Trophoblast cell (in vitro differentiated cells and primary cell): ENCODE measurements around the gene SPRYD3.

Experiments
- DNase-seq, 2 donors: peaks; one replicate each; pipeline ENCODE4 v3.0.0-alpha.2; 2016
- H2AFZ ChIP-seq: 2 replicates; pipeline ENCODE4 v1.6.1; 2013; ENCODE audit warnings: low read length, moderate library complexity, mild to moderate bottlenecking; ENCODE audit not compliant: insufficient read depth, poor library complexity
- H2AK5ac ChIP-seq: 2 replicates; pipeline ENCODE4 v1.6.1; 2013; ENCODE audit warnings: mild to moderate bottlenecking, low read length
- H2BK120ac ChIP-seq: 2 replicates; pipeline ENCODE4 v1.6.1; 2013; ENCODE audit warnings: low read length, mild to moderate bottlenecking, moderate library complexity; ENCODE audit not compliant: insufficient read depth, poor library complexity
- H2BK12ac ChIP-seq: 2 replicates; pipeline ENCODE4 v1.6.1; 2013; ENCODE audit warnings: mild to moderate bottlenecking, low read length, moderate library complexity
- H2BK5ac ChIP-seq: 2 replicates; pipeline ENCODE4 v1.6.1; 2013; ENCODE audit warnings: low read length, low read depth, moderate library complexity, mild to moderate bottlenecking; ENCODE audit not compliant: poor library complexity
- H3K14ac ChIP-seq: 2 replicates; pipeline ENCODE4 v1.6.1; 2013; ENCODE audit warnings: mild to moderate bottlenecking, low read length
- H3K18ac ChIP-seq: 2 replicates; pipeline ENCODE4 v1.6.1; 2013; ENCODE audit warnings: mild to moderate bottlenecking, low read length
- H3K23ac ChIP-seq: 2 replicates; pipeline ENCODE4 v1.6.1; 2013; ENCODE audit warnings: low read length
- H3K27ac ChIP-seq: 2 replicates; pipeline ENCODE4 v1.5.1; 2013; ENCODE audit warnings: low read depth, mild to moderate bottlenecking, inconsistent platforms, low read length, moderate library complexity
- H3K27me3 ChIP-seq: 2 replicates; pipeline ENCODE4 v1.6.1; 2013; ENCODE audit warnings: inconsistent platforms, mild to moderate bottlenecking, low read length, moderate library complexity; ENCODE audit not compliant: insufficient read depth
- H3K36me3 ChIP-seq, 2 experiments: 1 replicate in 1 of 2; 2 replicates in 1 of 2; pipeline ENCODE4 v1.6.1; 2013; ENCODE audit warnings: low read length in 2 of 2, mild to moderate bottlenecking in 2 of 2, moderate library complexity in 1 of 2; ENCODE audit not compliant: insufficient read depth in 2 of 2, control insufficient read depth in 1 of 2
- H3K4ac ChIP-seq: 2 replicates; pipeline ENCODE4 v1.6.1; 2013; ENCODE audit warnings: low read depth, mild to moderate bottlenecking, low read length, moderate library complexity
- H3K4me1 ChIP-seq, 2 experiments: 1 replicate in 1 of 2; 2 replicates in 1 of 2; pipeline ENCODE4 v1.6.1; 2013; ENCODE audit warnings: low read length in 2 of 2, mild to moderate bottlenecking in 2 of 2, moderate library complexity in 1 of 2; ENCODE audit not compliant: insufficient read depth in 2 of 2, control insufficient read depth in 1 of 2
- H3K4me2 ChIP-seq: 2 replicates; pipeline ENCODE4 v1.6.1; 2013; ENCODE audit warnings: inconsistent platforms, mild to moderate bottlenecking, low read length, moderate library complexity
- H3K4me3 ChIP-seq: 2 replicates; pipeline ENCODE4 v1.5.1; 2013; ENCODE audit warnings: mild to moderate bottlenecking, low read depth, low read length, inconsistent platforms
- H3K79me1 ChIP-seq: one replicate; pipeline ENCODE4 v1.6.1; 2013; ENCODE audit warnings: low read length
- H3K79me2 ChIP-seq: 2 replicates; pipeline ENCODE4 v1.6.1; 2013; ENCODE audit warnings: low read length, mild to moderate bottlenecking; ENCODE audit not compliant: control insufficient read depth, insufficient read depth, poor library complexity
- H3K9ac ChIP-seq: 2 replicates; pipeline ENCODE4 v1.6.1; 2013; ENCODE audit warnings: mild to moderate bottlenecking, low read length
- H3K9me3 ChIP-seq: 2 replicates; pipeline ENCODE4 v1.6.1; 2013; ENCODE audit warnings: low read depth, mild to moderate bottlenecking, control low read depth, inconsistent platforms, low read length; ENCODE audit not compliant: insufficient read depth
- H4K12ac ChIP-seq: 2 replicates; pipeline ENCODE4 v1.6.1; 2013; ENCODE audit warnings: low read depth, mild to moderate bottlenecking, low read length, moderate library complexity
- H4K8ac ChIP-seq: 2 replicates; pipeline ENCODE4 v1.6.1; 2013; ENCODE audit warnings: low read depth, mild to moderate bottlenecking, low read length, moderate library complexity
- H4K91ac ChIP-seq: one replicate; pipeline ENCODE4 v1.6.1; 2013; ENCODE audit warnings: low read depth, mild to moderate bottlenecking, low read length, moderate library complexity
- WGBS: extraction: QIAGEN DNeasy Blood & Tissue Kit; methylation state at CpG from one replicate; pipeline ENCODE4 v1.1.7; 2013; ENCODE audit warnings: missing lambda C conversion rate; ENCODE audit not compliant: insufficient read length, insufficient coverage; ENCODE audit errors: extremely low coverage; 5-methylcytosine and 5-hydroxymethylcytosine counted together

SPRYD3 gene

DNA sequence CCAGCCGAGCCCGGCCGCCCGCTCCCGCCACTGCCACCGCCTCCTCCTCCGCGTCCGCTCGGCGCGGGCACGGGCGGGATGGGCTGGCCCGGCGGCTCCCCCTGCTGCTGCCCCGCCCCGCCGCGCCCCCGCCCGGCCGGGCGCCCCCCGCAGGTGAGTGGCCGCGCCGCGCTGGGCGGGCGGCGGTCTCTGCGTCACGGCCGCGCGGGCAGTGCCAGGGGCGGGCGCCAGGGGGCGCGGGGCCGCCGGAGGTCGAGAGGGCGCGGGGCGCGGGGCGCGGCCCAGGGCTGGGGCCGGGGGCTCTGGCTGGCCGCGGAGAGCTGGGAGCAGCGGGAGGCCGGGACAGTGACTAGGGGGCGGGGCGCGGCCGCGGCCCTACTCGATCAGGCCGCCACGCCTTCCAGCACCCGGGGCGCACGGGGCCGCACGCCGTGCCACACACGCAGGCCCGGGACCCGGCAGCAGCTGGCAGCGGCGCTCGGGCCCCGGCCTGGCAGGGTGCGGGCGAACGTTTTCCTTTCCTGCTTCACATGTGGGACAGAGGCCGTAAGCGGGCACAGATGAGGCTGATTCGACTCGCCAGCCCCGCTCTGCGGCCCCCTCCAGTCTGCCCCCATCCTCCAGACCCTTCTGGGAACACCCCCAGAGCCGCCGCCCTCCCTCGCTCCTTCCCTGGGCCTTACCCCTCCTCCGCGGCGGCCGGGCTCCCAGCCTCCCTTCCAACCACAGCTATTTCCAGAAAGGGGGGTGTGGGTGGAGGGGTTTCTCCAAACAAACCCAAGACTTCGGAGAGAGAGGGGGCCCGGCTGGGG lies 31.8 kb downstream of the SPRYD3 start:
- DNase-seq, result peak; percentile 19 to 68
- Histone ChIP-seq H2BK5ac (no peak overlapping the region), H3K4ac (no peak overlapping the region), H2BK120ac (peak overlapping the region; percentile 26), H2BK12ac (peak overlapping the region; percentile 44), H3K9me3 (no peaks in the 10 kb centered on the region), H3K18ac (peak overlapping the region; percentile 4), H3K23ac (no peak overlapping the region), H4K12ac (peak overlapping the region; percentile 68), H3K14ac (peak overlapping the region; percentile 23), H3K4me3 (peak overlapping the region; percentile 61), H4K91ac (peak overlapping the region; percentile 49), H2AFZ (peak overlapping the region; percentile 15), H4K8ac (peak overlapping the region; percentile 23), H3K9ac (no peak overlapping the region), H3K27me3 (no peaks in the 10 kb centered on the region), H3K79me1 (peaks cover 22% of the 10 kb centered on the region), H2AK5ac (no peak overlapping the region), H3K36me3 (peaks cover 0 to 2% of the 10 kb centered on the region in 2 experiments), H3K27ac (peak overlapping the region; percentile 65), H3K79me2 (peaks cover 5% of the 10 kb centered on the region), H3K4me1 (peaks cover 51 to 67% of the 10 kb centered on the region in 2 experiments), H3K4me2 (peak overlapping the region; percentile 73)
- WGBS, result no CpG with 5 or more reads among the region's 94 CpGs

DNA sequence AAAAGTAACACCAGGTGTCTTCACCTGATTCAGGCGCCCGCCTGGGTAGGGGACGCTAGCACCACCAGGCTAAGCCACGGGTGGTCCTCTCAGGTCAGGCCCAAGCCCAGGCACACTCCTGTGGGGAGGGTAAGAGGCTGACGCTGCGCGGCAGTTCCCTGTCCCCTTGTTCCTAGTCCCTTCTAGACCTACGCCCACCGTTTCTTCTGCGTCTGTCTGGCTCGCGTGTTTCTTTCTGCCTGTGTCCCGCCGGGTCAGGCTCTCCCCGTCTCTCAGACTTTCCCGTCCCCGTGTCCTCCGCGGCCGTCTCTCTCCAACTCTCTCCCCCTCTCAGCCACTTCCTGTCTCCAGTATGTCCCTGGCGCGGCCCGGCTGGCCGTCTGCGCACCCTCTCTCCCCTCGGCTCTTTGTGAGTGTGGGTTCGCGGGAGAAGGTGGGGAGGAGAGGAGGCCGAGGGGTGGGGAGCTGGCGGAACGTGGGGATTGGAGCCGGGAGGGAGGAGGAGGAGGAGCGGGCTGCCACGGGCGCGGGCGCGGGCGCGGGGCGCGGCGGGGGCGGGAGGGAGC lies 32.5 kb downstream of the SPRYD3 start:
- H4K12ac ChIP-seq, result peak overlapping the region; percentile 23
- peak in 1 of 2 donors; percentile 58 for DNase-seq
- H2BK5ac ChIP-seq, result peak overlapping the region; percentile 15
- H4K8ac ChIP-seq, result peak overlapping the region; percentile 64
- no CpG with 5 or more reads among the region's 44 CpGs for WGBS
- H3K14ac ChIP-seq, result peak overlapping the region; percentile 81
- H3K36me3 ChIP-seq, result peaks cover 0 to 2% of the 10 kb centered on the region in 2 experiments
- peak overlapping the region; percentile 80 for H3K4me3 ChIP-seq
- peak overlapping the region; percentile 14 for H3K9ac ChIP-seq
- H2AK5ac ChIP-seq, result peak overlapping the region; percentile 59
- H3K79me2 ChIP-seq, result peaks cover 5% of the 10 kb centered on the region
- H2BK12ac ChIP-seq, result peak overlapping the region; percentile 7
- peaks cover 50 to 60% of the 10 kb centered on the region in 2 experiments for H3K4me1 ChIP-seq
- peak overlapping the region; percentile 85 for H4K91ac ChIP-seq
- no peak overlapping the region for H3K23ac ChIP-seq
- H2BK120ac ChIP-seq, result peak overlapping the region; percentile 35
- peaks cover 22% of the 10 kb centered on the region for H3K79me1 ChIP-seq
- H3K9me3 ChIP-seq, result no peaks in the 10 kb centered on the region
- peak overlapping the region; percentile 73 for H3K18ac ChIP-seq
- peak overlapping the region; percentile 18 for H2AFZ ChIP-seq
- H3K27ac ChIP-seq, result peak overlapping the region; percentile 65
- peak overlapping the region; percentile 49 for H3K4ac ChIP-seq
- H3K27me3 ChIP-seq, result no peaks in the 10 kb centered on the region
- peak overlapping the region; percentile 61 for H3K4me2 ChIP-seq

GRCh38 chr12:53045696-53046045 lies 33.5 kb downstream of the SPRYD3 start:
- Histone ChIP-seq H3K79me2 (peaks cover 5% of the 10 kb centered on the region), H4K12ac (no peak overlapping the region), H3K4ac (no peak overlapping the region), H2AFZ (no peak overlapping the region), H2BK120ac (no peak overlapping the region), H3K4me2 (no peak overlapping the region), H2AK5ac (peak overlapping the region; percentile 3), H3K9ac (no peak overlapping the region), H3K79me1 (peaks cover 21% of the 10 kb centered on the region), H4K91ac (no peak overlapping the region), H3K4me3 (no peak overlapping the region), H3K18ac (no peak overlapping the region), H3K4me1 (peaks cover 39 to 50% of the 10 kb centered on the region in 2 experiments), H3K36me3 (peaks cover 0 to 5% of the 10 kb centered on the region in 2 experiments), H3K14ac (no peak overlapping the region), H3K27me3 (no peaks in the 10 kb centered on the region), H2BK12ac (no peak overlapping the region), H3K27ac (no peak overlapping the region), H2BK5ac (no peak overlapping the region), H4K8ac (no peak overlapping the region), H3K9me3 (no peaks in the 10 kb centered on the region), H3K23ac (no peak overlapping the region)
- no peak for DNase-seq
- WGBS, result no CpG with 5 or more reads among the region's 5 CpGs

DNA sequence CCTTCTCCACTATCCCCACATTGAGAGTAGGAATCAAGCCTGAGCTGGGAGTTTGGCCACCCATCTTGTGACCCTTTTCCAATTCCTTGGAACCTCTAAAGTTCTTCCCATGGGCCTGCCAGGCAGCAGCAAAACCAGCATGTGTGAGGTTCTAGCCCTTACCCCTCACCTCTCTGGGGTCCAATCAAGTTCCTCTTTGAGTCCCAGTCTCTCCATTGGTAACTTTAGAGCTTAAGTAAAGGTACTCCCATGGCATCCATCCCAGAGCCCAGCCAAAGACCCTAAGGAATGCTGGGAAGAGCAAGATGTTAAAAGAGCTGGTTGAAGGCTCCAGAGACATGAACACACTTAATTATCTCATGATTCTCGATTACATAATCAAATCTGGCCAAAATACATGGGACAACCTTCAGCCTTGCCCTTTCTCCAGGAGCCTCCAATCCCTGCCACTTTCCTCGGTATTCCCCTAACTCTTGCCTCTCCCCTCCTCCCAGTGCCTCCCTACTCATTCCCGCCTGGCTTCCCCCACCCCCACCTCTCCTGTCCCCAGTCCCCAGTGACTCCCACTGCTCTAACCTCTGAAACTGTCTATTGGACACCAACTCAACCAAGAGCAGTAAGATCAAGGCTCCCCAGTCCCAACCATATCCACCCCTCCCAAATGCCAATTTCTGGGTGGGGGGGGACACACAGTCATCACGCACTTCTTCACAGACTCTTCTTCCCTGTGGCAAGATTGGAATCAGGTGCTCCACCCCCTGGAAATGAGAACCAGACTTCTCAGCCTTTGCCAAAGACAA lies 34.1 kb downstream of the SPRYD3 start:
- H3K23ac ChIP-seq, result no peak overlapping the region
- no peak overlapping the region for H3K27ac ChIP-seq
- H3K4ac ChIP-seq, result no peak overlapping the region
- H3K36me3 ChIP-seq, result peaks cover 0 to 5% of the 10 kb centered on the region in 2 experiments
- WGBS, result no CpG with 5 or more reads among the region's 4 CpGs
- H3K4me2 ChIP-seq, result no peak overlapping the region
- H3K27me3 ChIP-seq, result no peaks in the 10 kb centered on the region
- no peak for DNase-seq
- H2AFZ ChIP-seq, result no peak overlapping the region
- no peak overlapping the region for H4K12ac ChIP-seq
- H2BK120ac ChIP-seq, result no peak overlapping the region
- no peak overlapping the region for H3K4me3 ChIP-seq
- no peak overlapping the region for H3K14ac ChIP-seq
- H3K9ac ChIP-seq, result no peak overlapping the region
- H4K8ac ChIP-seq, result no peak overlapping the region
- peaks cover 33 to 45% of the 10 kb centered on the region in 2 experiments for H3K4me1 ChIP-seq
- no peak overlapping the region for H3K18ac ChIP-seq
- no peak overlapping the region for H2AK5ac ChIP-seq
- H3K79me2 ChIP-seq, result peaks cover 5% of the 10 kb centered on the region
- H2BK5ac ChIP-seq, result no peak overlapping the region
- H2BK12ac ChIP-seq, result no peak overlapping the region
- H3K9me3 ChIP-seq, result no peaks in the 10 kb centered on the region
- H3K79me1 ChIP-seq, result peaks cover 20% of the 10 kb centered on the region
- no peak overlapping the region for H4K91ac ChIP-seq
